HG03045 (cell line): ENCODE data around the gene ADI1.
"Not testable (repeated sequence)": the region's sequence is repeated elsewhere in the genome, so short reads cannot be mapped to it uniquely, and the experiment has no call there.

Experiments
- ATAC-seq: cut with Tn5 transposase; IDR thresholded peaks from one replicate; pipeline ENCODE4 v1.9.1; 2021; ENCODE audit warnings: mild to moderate bottlenecking, moderate library complexity; ENCODE audit not compliant: unreplicated experiment

Gene ADI1

DNA sequence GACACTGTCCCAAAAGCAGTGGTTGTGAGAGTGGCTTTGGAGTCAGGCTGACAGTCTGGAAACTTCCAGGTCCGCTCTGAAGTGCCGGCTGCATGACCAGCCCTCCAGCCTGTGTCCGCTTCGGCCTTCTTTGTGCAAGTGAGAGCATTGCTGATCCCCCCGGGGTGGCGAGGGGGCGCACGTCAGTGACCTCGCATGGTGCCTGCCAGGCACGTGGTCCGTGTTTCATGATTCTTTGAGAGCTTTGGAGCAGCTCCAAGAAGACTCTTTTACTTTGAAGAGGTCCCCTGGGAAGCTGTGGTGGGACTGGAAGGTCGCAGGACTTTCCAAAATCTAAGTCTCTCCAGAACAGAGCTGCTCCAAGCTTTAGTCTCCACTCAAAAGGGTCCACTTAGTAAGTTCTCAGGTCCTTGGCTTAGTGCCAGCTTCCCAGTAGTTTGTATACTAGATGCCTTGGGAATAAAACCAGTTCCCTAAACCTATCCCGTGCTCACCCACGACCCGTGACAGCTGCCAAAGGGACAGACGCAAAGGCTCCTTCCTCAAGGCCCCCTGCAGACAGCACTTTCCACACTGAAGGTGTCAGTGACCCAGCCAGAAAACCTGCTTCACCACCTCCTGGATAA lies 68.8 kb downstream of the ADI1 start:
- ATAC-seq = no peak

- ATAC-seq = no peak
These were observed 69.4 kb downstream of the ADI1 start for GRCh38 chr2:3449936-3450335.

DNA sequence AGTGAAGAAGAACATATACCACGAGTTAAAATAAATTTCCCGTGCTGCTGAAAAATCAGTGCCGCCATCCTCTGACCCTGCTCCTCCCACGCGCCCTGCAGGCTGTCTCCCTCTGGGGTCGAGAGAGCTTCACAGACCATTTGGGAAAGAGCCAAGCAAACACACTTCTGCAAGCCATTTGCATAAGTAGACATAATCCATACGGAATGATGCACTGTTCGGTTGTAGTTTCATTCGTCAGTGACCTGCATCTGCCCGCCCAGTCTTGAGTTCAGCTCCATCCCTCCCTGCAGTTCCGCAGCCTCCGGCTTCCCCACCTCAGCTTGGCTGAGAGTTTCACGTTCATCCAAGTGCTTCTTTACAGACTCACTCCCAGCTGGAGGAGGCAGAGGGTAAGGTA lies 70.2 kb downstream of the ADI1 start:
- no peak for ATAC-seq

DNA sequence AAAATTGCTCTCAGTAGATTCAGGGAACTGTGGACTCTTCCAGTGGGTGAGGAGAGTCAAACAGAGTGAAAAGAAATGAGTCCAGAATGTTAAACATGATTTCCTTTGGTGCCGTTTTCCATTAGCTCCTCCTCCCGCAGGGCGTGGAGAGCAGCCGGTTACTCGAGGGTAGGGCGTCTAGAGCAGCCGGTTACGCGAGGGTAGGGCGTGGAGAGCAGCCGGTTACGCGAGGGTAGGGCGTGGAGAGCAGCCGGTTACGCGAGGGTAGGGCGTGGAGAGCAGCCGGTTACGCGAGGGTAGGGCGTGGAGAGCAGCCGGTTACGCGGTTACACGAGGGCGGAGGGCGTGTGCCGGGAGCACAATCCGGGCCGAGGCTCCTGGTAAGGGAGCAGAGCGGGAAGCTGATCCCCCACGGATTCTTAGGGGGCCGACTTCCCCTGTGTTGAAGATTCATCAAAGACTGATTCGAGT lies 70.9 kb downstream of the ADI1 start:
- not testable (repeated sequence) for ATAC-seq

DNA sequence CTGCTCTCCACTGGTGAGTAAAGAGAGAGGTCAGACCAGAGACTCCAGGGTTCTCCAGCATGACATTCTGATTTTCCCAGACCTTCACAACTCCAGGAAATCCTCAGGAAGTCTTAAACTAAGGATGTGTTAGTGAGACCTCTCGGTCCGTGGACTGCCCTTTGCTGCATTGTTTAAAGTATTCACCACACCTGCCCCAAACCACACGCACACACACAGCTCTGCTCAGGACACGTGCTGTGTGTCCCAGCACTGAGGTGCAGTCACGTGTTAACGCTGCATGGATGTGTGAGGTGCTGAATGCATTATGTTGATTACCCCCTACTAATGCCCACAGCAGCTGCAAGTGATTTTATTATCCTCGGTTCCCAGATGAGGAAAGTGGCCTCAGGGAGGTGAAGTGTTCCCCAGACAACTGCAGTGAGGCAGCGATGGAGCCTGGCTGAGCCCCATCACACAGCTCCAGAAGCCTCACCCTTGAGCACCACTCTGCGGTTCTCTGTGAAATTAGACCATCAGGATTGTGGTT lies 71.5 kb downstream of the ADI1 start:
- ATAC-seq = no peak
